GM19351 (cell line): ENCODE measurements around the gene HOGA1.
A peak's percentile ranks its signal among the peaks of the same experiment; 100 is the strongest.
"Not testable (repeated sequence)": the region's sequence is repeated elsewhere in the genome, so short reads cannot be mapped to it uniquely, and the experiment has no call there.

Source experiments
- ATAC-seq: cut with Tn5 transposase; IDR thresholded peaks from one replicate; pipeline ENCODE4 v1.9.1; 2021; ENCODE audit warnings: mild to moderate bottlenecking, moderate library complexity; ENCODE audit not compliant: unreplicated experiment

Gene HOGA1

GRCh38 chr10:97554336-97554735 is 29.9 kb upstream of the HOGA1 start:
- ATAC-seq: not testable (repeated sequence)

- not testable (repeated sequence) for ATAC-seq
Measured at GRCh38 chr10:97555541-97555940, 28.6 kb upstream of the HOGA1 start.

GRCh38 chr10:97560731-97561381 is 23.3 kb upstream of the HOGA1 start:
- not testable (repeated sequence) for ATAC-seq

- not testable (repeated sequence) for ATAC-seq
Measured at GRCh38 chr10:97561386-97562077, 22.7 kb upstream of the HOGA1 start.

DNA sequence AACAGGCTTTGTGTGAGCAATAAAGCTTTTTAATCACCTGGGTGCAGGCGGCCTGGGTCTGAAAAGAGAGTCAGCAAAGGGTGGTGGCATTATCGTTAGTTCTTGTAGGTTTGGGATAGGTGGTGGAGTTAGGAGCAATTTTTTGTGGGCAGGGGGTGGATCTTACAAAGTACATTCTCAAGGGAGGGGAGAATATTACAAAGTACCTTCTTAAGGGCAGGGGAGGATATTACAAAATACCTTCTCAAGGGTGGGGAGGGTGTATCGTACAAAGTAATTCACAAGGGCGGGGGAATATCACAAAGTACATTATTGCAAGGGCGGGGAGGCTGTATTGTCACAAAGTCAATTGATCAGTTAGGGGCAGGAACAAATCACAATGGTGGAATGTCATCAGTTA is 21.9 kb upstream of the HOGA1 start:
- ATAC-seq: not testable (repeated sequence)

DNA sequence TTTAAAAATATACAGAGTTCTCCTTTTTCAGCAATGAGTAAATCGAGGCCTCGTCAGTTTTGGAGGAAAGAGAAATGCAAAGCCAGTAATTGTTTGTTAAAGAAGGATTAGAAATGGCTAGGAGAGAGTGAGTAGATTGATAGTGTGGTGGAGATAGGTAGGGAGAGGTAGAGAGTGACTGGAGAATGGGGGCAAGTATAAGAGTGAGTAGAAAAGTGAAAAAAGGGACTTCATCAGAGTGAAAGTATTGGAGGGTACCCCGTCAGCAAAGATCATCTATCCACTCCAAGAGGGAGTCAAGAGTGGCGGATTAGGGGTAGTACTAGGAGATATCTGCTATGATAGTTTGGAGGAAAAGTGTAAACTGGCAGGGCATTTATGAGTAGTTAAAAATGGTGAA is 20.9 kb upstream of the HOGA1 start:
- no peak for ATAC-seq

DNA sequence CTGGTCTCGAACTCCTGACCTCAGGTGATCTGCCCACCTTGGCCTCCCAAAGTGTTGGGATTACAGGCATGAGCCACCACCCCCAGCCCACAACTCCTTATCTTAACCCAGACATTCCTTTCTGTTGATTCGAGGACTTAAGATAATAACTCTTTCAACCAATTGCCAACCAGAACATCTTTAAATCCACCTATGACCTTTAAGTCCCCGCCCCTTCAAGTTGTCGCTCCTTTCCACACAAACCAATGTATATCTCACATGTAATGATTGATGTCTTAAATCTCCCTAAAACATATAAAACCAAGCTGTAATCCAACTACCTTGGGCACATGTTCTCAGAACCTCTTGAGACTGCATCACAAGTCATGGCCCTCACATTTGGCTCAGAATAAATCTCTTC is 19.4 kb upstream of the HOGA1 start:
- no peak for ATAC-seq

GRCh38 chr10:97566336-97566996 is 17.7 kb upstream of the HOGA1 start:
- ATAC-seq: no peak

DNA sequence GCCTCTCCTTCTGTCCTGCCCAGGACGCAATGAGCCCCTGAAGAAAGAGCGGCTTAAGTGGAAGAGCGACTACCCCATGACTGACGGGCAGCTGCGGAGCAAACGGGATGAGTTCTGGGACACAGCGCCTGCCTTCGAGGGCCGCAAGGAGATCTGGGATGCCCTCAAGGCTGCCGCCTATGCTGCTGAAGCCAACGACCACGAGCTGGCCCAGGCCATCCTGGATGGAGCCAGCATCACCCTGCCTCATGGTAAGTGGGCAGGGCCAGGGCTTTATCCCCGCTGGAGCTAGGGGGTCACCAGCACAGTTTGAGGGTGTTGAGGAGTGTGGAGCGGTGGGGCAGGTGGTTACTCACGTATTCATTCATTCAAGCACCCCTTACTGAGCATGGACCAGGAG is 16.3 kb upstream of the HOGA1 start:
- ATAC-seq: no peak

GRCh38 chr10:97570146-97570788 is 13.9 kb upstream of the HOGA1 start:
- ATAC-seq: no peak

DNA sequence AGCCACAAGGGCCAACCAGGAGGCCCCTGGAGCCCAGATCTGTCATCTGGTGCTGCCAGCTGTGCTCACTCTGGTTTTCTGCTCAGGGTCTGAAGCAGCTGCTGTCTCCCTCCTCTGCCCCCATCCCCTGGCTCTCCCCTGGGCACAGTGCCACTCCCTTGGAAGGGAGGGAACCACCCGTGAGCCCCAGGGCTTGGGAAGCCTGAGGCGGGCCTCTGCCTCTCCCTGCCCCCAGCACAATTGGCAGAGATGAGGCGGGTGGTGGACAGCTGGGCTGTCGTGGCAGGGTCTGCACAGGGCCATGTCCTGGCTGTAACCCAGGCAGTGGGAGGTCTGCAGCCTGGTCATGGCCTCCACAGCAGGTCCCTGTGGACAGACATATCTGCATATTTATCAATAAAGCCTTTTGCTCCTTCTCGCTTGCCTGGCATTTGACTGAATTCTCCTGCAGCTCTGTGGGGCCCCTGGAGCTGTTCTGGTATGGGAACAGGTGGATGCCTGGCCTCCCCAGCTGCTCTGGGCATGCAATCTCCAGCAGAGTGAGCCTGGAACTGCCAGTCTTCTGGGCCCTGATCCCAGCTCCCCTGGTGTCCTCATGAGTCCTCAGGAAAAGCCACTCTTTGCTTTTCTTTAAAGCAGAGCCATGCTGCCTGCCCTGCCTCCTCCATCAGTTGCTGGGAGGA is 13.3 kb upstream of the HOGA1 start:
- no peak for ATAC-seq

DNA sequence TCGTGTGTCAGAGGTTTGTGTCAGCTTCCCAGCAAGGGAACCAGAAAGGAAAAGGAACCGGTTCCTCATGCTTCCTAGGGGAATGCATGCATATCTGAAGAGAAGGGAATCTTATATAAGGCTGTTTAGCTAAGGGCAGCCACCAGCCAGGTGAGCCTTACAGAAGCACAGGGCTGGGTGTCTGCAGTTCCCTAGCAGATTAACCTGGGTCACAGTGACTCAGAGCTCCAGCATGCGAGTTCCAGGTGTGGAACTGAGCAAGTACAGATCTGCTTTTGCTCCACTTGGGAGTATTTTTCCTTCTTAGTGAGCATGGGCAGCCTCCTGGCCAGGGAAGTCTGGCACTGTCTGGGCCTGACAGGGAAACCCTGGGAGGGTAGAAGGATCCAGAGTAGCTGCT is 12.6 kb upstream of the HOGA1 start:
- no peak for ATAC-seq

DNA sequence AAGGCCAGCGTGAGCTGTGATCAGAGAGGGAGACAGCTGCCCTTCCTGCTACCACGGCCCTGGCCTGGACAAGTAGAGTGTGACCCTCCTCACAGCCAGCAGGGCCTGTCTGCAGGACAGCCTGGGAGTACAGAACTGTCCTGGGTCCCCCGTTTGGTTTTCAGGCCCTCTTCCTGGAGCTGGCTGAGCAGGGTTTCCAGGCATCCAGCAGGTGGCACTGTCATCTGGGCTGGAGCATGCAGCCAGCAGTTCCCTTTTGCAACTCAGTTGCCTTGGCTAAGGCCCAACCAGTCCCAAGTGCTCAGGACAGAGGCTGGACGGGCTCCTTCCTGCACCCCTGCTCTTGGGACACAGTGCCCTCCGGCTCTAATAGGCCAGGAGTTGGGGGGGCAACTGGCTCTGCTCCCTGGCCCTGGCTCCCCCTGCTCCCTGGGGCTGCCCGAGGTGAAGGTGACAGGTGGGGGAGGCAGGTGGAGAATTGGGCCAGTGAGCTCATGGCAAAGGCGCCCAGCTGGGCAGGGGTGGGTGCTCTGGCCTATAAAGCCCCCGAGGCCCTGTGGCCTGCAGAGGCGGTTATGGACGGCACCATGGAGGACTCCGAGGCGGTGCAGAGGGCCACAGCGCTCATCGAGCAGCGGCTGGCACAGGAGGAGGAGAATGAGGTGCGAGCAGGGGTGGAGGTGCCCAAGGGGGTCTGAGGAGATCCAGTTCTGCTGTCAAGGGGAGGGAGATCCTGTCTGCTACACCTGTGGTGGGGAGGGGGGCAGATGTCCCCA is 11.8 kb upstream of the HOGA1 start, which contains the start of gene ANKRD2:
ANKRD2 (plus strand) TSS at position 566 of the 776 bp plus-strand sequence; CDS start at position 576, 10 bp downstream.
- ATAC-seq: peak; percentile 77

GRCh38 chr10:97573021-97573420 is 11.2 kb upstream of the HOGA1 start:
- ATAC-seq: no peak

GRCh38 chr10:97573672-97574071 is 10.5 kb upstream of the HOGA1 start:
- ATAC-seq: no peak

DNA sequence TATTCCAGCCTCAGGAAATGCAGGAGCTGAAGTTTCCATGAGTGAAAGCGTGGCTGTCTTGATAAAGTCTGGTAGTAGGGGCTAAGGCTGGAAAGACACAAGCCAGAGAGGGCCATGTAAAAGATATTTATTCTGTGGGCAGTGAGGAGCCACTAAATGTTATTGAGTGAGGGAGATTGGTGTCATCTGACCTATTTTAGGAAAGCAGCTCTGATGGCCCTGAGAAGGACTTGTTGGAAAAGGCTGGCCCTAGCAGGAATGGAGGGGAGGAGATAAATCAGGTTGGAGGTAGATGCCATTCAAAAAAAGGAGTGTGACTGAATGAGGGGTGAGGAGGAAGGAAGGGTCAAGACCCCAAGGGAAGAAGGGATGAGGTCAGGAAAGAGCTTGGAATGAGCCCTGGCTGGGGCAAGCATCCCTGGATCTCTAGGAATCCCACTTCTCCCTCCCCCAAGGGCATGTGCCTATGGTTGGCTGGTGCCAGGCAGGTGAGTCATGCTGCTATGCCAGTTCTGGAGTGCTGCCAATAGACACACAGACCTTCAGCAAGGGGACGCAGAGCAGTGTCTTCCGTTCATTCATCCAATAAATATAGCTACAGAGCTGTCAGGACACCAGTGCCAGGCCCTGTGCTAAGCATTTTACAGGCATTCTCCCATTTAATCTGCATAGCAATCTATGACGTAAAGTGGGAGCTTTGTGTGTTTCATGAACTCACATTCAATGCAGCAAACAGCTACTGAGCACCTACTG is 9.6 kb upstream of the HOGA1 start:
- ATAC-seq: no peak

GRCh38 chr10:97575127-97575668 is 9.0 kb upstream of the HOGA1 start:
- ATAC-seq: no peak

GRCh38 chr10:97576487-97576886 is 7.7 kb upstream of the HOGA1 start:
- ATAC-seq: not testable (repeated sequence)

DNA sequence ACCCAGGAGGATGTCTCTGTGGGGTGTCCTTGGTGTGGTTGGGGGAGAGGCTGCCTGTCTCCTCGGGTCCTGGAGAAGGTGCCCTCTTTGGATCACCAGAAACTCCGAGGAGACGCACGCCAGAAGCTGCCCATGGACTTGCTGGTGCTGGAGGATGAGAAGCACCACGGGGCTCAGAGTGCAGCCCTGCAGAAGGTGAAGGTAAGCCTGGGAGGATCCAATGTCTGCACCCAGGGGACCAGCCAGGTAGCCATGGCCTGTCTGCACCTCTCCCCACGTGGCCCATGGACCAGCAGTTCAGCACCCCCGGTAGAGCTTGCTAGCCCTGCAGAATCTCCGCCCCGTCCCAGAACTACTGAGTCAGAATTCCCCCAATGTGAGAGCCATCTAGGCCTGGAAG is 6.5 kb upstream of the HOGA1 start:
- no peak for ATAC-seq
